Parathyroid adenoma (tissue), 2 donors: ENCODE measurements around the gene TENM3.

Source experiments
- H2AFZ ChIP-seq: fragments of 300-600 bp; sonication (generic); one replicate; pipeline ENCODE4 v1.7.0; 2017; ENCODE audit warnings: antibody characterized with exemption, mild to moderate bottlenecking
- H3K27ac ChIP-seq: fragments of 300-600 bp; sonication (generic); one replicate; pipeline ENCODE4 v1.7.0; 2017
- H3K27me3 ChIP-seq: fragments of 300-600 bp; sonication (generic); one replicate; pipeline ENCODE4 v1.7.0; 2017; ENCODE audit warnings: low read length; ENCODE audit not compliant: control insufficient read depth, insufficient read depth
- H3K36me3 ChIP-seq: fragments of 300-600 bp; sonication (generic); one replicate; pipeline ENCODE4 v1.7.0; 2017; ENCODE audit warnings: low read length; ENCODE audit not compliant: control insufficient read depth, insufficient read depth
- H3K4me1 ChIP-seq: fragments of 300-600 bp; sonication (generic); one replicate; pipeline ENCODE4 v1.7.0; 2017; ENCODE audit warnings: control low read depth
- H3K4me2 ChIP-seq: fragments of 300-600 bp; sonication (generic); one replicate; pipeline ENCODE4 v1.7.0; 2017; ENCODE audit warnings: low read length
- H3K4me3 ChIP-seq: fragments of 300-600 bp; sonication (generic); one replicate; pipeline ENCODE4 v1.7.0; 2017; ENCODE audit warnings: low read depth, low read length
- H3K79me2 ChIP-seq: fragments of 300-600 bp; sonication (generic); one replicate; pipeline ENCODE4 v1.7.0; 2017; ENCODE audit warnings: control low read depth
- H3K9ac ChIP-seq: fragments of 300-600 bp; sonication (generic); one replicate; pipeline ENCODE4 v1.7.0; 2017; ENCODE audit warnings: mild to moderate bottlenecking
- H3K9me3 ChIP-seq: fragments of 300-600 bp; sonication (generic); one replicate; pipeline ENCODE4 v1.7.0; 2017; ENCODE audit warnings: low read length; ENCODE audit not compliant: control insufficient read depth
- TF ChIP-seq, protein P1 (sequence below): fragments of 300-600 bp; sonication (generic); IDR thresholded peaks from one replicate; pipeline ENCODE4 v1.7.0; 2017; ENCODE audit warnings: antibody characterized with exemption, mild to moderate bottlenecking
- donor health status: primary hyperparathyroidism.

TENM3 gene

GRCh38 chr4:182521011-182521410 lies 277.8 kb downstream of the TENM3 start:
- Histone ChIP-seq H2AFZ (no peak overlapping the region), H3K27ac (no peak overlapping the region), H3K4me3 (no peak overlapping the region), H3K36me3 (no peaks in the 10 kb centered on the region), H3K79me2 (no peaks in the 10 kb centered on the region), H3K9me3 (no peaks in the 10 kb centered on the region), H3K4me2 (no peak overlapping the region), H3K9ac (no peak overlapping the region), H3K4me1 (no peaks in the 10 kb centered on the region), H3K27me3 (no peaks in the 10 kb centered on the region)
- TF ChIP-seq, protein P1, sequence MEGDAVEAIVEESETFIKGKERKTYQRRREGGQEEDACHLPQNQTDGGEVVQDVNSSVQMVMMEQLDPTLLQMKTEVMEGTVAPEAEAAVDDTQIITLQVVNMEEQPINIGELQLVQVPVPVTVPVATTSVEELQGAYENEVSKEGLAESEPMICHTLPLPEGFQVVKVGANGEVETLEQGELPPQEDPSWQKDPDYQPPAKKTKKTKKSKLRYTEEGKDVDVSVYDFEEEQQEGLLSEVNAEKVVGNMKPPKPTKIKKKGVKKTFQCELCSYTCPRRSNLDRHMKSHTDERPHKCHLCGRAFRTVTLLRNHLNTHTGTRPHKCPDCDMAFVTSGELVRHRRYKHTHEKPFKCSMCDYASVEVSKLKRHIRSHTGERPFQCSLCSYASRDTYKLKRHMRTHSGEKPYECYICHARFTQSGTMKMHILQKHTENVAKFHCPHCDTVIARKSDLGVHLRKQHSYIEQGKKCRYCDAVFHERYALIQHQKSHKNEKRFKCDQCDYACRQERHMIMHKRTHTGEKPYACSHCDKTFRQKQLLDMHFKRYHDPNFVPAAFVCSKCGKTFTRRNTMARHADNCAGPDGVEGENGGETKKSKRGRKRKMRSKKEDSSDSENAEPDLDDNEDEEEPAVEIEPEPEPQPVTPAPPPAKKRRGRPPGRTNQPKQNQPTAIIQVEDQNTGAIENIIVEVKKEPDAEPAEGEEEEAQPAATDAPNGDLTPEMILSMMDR = no peak

GRCh38 chr4:182528819-182529218 lies 285.6 kb downstream of the TENM3 start:
- no peak overlapping the region for H3K4me3 ChIP-seq
- H3K9me3 ChIP-seq = no peaks in the 10 kb centered on the region
- H3K9ac ChIP-seq = no peak overlapping the region
- no peaks in the 10 kb centered on the region for H3K4me1 ChIP-seq
- no peaks in the 10 kb centered on the region for H3K36me3 ChIP-seq
- H2AFZ ChIP-seq = no peak overlapping the region
- H3K4me2 ChIP-seq = no peak overlapping the region
- H3K27me3 ChIP-seq = no peaks in the 10 kb centered on the region
- H3K79me2 ChIP-seq = no peaks in the 10 kb centered on the region
- no peak overlapping the region for H3K27ac ChIP-seq
- TF ChIP-seq, protein P1 = no peak

GRCh38 chr4:182530451-182530850 lies 287.2 kb downstream of the TENM3 start:
- Histone ChIP-seq H3K36me3 (no peaks in the 10 kb centered on the region), H3K27ac (no peak overlapping the region), H3K9me3 (no peaks in the 10 kb centered on the region), H2AFZ (no peak overlapping the region), H3K79me2 (no peaks in the 10 kb centered on the region), H3K27me3 (no peaks in the 10 kb centered on the region), H3K4me3 (no peak overlapping the region), H3K9ac (no peak overlapping the region), H3K4me2 (no peak overlapping the region), H3K4me1 (no peaks in the 10 kb centered on the region)
- TF ChIP-seq, protein P1 = no peak

- Histone ChIP-seq H3K27ac (no peak overlapping the region), H3K79me2 (no peaks in the 10 kb centered on the region), H3K27me3 (no peaks in the 10 kb centered on the region), H3K9ac (no peak overlapping the region), H3K4me3 (no peak overlapping the region), H3K36me3 (no peaks in the 10 kb centered on the region), H3K4me2 (no peak overlapping the region), H3K9me3 (no peaks in the 10 kb centered on the region), H3K4me1 (no peaks in the 10 kb centered on the region), H2AFZ (no peak overlapping the region)
- TF ChIP-seq, protein P1 = no peak
These were observed 288.5 kb downstream of the TENM3 start for GRCh38 chr4:182531555-182532162.

DNA sequence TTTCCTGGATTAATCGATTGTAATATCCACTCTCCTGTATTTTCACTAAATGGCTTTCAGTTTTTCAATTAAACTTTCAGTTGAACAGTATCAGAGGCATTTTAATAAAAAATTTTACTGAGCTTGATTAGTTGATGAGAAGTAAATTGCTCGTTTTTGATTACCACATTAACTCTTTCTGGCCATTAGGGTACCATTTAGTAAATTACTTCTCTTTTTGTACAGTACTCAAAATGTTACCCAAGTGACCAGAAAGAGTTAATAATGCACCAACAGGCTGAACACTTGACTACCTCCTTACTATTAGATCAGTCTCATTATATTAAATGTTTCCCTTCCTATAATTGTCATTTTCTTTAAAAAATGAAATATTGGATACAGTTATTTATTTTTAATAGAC lies 289.2 kb downstream of the TENM3 start:
- no peaks in the 10 kb centered on the region for H3K4me1 ChIP-seq
- no peak overlapping the region for H3K27ac ChIP-seq
- no peaks in the 10 kb centered on the region for H3K9me3 ChIP-seq
- TF ChIP-seq, protein P1 = no peak
- H3K79me2 ChIP-seq = no peaks in the 10 kb centered on the region
- no peaks in the 10 kb centered on the region for H3K36me3 ChIP-seq
- no peak overlapping the region for H3K9ac ChIP-seq
- no peak overlapping the region for H2AFZ ChIP-seq
- no peaks in the 10 kb centered on the region for H3K27me3 ChIP-seq
- H3K4me3 ChIP-seq = no peak overlapping the region
- no peak overlapping the region for H3K4me2 ChIP-seq
